Transverse colon (tissue), 4 donors: ENCODE measurements around the gene SMG6. TPM values are rescaled to one million over a fixed set of nuclear protein-coding genes. Genes with fewer than 3 reads are reported as not detected.
"Not testable (repeated sequence)": the region's sequence is repeated elsewhere in the genome, so short reads cannot be mapped to it uniquely, and the experiment has no call there.

Source experiments
- DNase-seq: peaks from one replicate; pipeline ENCODE4 v3.0.0-alpha.2; 2019
- H3K27ac ChIP-seq, 4 donors: fragments of 200-600 bp; sonication (generic); 2 replicates each; pipeline ENCODE4 v1.5.1; 2016 to 2018; ENCODE audit warnings: inconsistent platforms in 4 of 4
- H3K27me3 ChIP-seq: fragments of 200-600 bp; sonication (generic); 2 replicates; pipeline ENCODE4 v1.5.1; 2017; ENCODE audit warnings: inconsistent platforms
- H3K36me3 ChIP-seq, 4 donors: fragments of 200-600 bp; sonication (generic); 2 replicates each; pipeline ENCODE4 v1.5.1; 2017 to 2019; ENCODE audit warnings: inconsistent platforms in 4 of 4
- H3K4me1 ChIP-seq, 4 donors: fragments of 200-600 bp; sonication (generic); 2 replicates each; pipeline ENCODE4 v1.5.1; 2017 to 2020; ENCODE audit warnings: inconsistent platforms in 4 of 4
- H3K4me3 ChIP-seq, 4 donors: fragments of 200-600 bp; sonication (generic); 1 replicate in 1 of 4; 2 replicates in 3 of 4; pipeline versions ENCODE4 v1.5.1 to v1.6.1; 2017 to 2019; ENCODE audit warnings: inconsistent platforms in 4 of 4
- H3K9me3 ChIP-seq, 2 donors: fragments of 200-600 bp; sonication (generic); 2 replicates each; pipeline ENCODE4 v1.5.1; 2017 to 2019; ENCODE audit warnings: inconsistent platforms in 2 of 2
- CTCF ChIP-seq, 5 experiments: fragments of 200-600 bp in 3 of 5; fragments of 450-650 bp in 2 of 5; sonication (generic) in 3 of 5; IDR thresholded peaks; 1 replicate in 2 of 5; 2 replicates in 3 of 5; pipeline ENCODE4 v1.5.1; 2016 to 2017; ENCODE audit warnings: antibody characterized with exemption in 5 of 5, inconsistent platforms in 3 of 5, mild to moderate bottlenecking in 2 of 5, moderate library complexity in 1 of 5
- EP300 ChIP-seq: sonication (generic); formaldehyde crosslinking; IDR thresholded peaks from one replicate; pipeline ENCODE4 v1.6.1; 2017; ENCODE audit warnings: antibody characterized with exemption, low read depth
- POLR2A ChIP-seq: fragments of 450-650 bp; IDR thresholded peaks from one replicate; pipeline ENCODE4 v1.6.1; 2016; ENCODE audit warnings: antibody characterized with exemption, mild to moderate bottlenecking, moderate library complexity
- POLR2AphosphoS5 ChIP-seq, 3 donors: sonication (generic); formaldehyde crosslinking; IDR thresholded peaks; one replicate each; pipeline ENCODE4 v1.6.1; 2016; ENCODE audit warnings: antibody characterized with exemption in 3 of 3
- WGBS, 2 donors: methylation state at CpG; one replicate each; pipeline ENCODE4 v1.1.5; 2018; ENCODE audit warnings: low coverage in 1 of 2; 5-methylcytosine and 5-hydroxymethylcytosine counted together
- in situ Hi-C, 4 donors: fragments of 200-750 bp; cut with MboI; loops; one replicate each; pipeline versions ENCODE4 v1.15.0 to v1.15.1; 2017; ENCODE audit warnings: low sequenced_read_pairs in 3 of 4, low pct_ligation_motif_present in 1 of 4, low pct_unique_long_range_greater_than_20kb in 1 of 4
- intact Hi-C: fragments of 100-400 bp; cut with DNase I; formaldehyde crosslinking; loops from one replicate; pipeline ENCODE4 v1.15.1; 2023; ENCODE audit warnings: low total_unique reads
- total RNA-seq, 4 donors: library from RNA; depleted of rRNA; stranded (reverse); fragments of >200 nt; gene quantifications; one replicate each; pipeline ENCODE4 v1.1.0, GENCODE V29; 2016

The SMG6 gene
- total RNA-seq, 4 donors from 2014 or later: 28.6 to 112 (median 39.1) TPM

GRCh38 chr17:2015314-2015713 is 288.3 kb downstream of the SMG6 start:
- Histone ChIP-seq H3K9me3 (no peaks in the 10 kb centered on the region), H3K4me3 (no peak overlapping the region), H3K27ac (no peak overlapping the region), H3K4me1 (peaks cover 0 to 15% (median 7%) of the 10 kb centered on the region in 4 donors), H3K27me3 (peaks cover 23% of the 10 kb centered on the region), H3K36me3 (no peaks in the 10 kb centered on the region)
- in situ Hi-C loops: loop anchor here in 3 of 4 donors (10.0 kb wide), 2 partner anchors 101 to 111 kb away; no protein-coding TSS in a partner anchor
- no peak for TF ChIP-seq POLR2AphosphoS5 (IDR thresholded peaks at IDR 0.05)
- intact Hi-C loops: no loop called here
- DNase-seq: no peak
- WGBS, 2 donors: 20 to 88% methylated on average over 1 to 12 of the region's 14 CpGs

GRCh38 chr17:2013994-2014317 is 289.6 kb downstream of the SMG6 start:
- in situ Hi-C loops: loop anchor here in 3 of 4 donors (10.0 kb wide), 2 partner anchors 99 to 109 kb away; no protein-coding TSS in a partner anchor
- no peak overlapping the region for H3K4me3 ChIP-seq
- intact Hi-C loops: no loop called here
- peaks cover 9% of the 10 kb centered on the region for H3K27me3 ChIP-seq
- no peak for TF ChIP-seq POLR2A
- TF ChIP-seq CTCF (IDR thresholded peaks at IDR 0.05): no peak
- no peak for TF ChIP-seq POLR2AphosphoS5 (IDR thresholded peaks at IDR 0.05)
- no peak for TF ChIP-seq EP300
- H3K4me1 ChIP-seq: peaks cover 0 to 16% (median 8%) of the 10 kb centered on the region in 4 donors
- 80% methylated on average over 1 of the region's 1 CpG; no CpG with 5 or more reads in 1 of the 2 donors for WGBS, 2 donors
- H3K27ac ChIP-seq: no peak overlapping the region
- no peak for DNase-seq
- no peaks in the 10 kb centered on the region for H3K9me3 ChIP-seq
- no peaks in the 10 kb centered on the region for H3K36me3 ChIP-seq

- in situ Hi-C loops: loop anchor here in 3 of 4 donors (10.0 kb wide), 2 partner anchors 99 to 109 kb away; no protein-coding TSS in a partner anchor
- not testable (repeated sequence) for H3K27ac ChIP-seq
Observed at GRCh38 chr17:2013220-2013993, 290.2 kb downstream of the SMG6 start.

GRCh38 chr17:2012499-2012898 is 291.1 kb downstream of the SMG6 start:
- H3K4me1 ChIP-seq: peaks cover 0 to 19% (median 10%) of the 10 kb centered on the region in 4 donors
- peak overlapping the region; percentile 5 to 38 (median 25) for H3K27ac ChIP-seq
- no peaks in the 10 kb centered on the region for H3K36me3 ChIP-seq
- TF ChIP-seq EP300 (no peak), CTCF (IDR thresholded peaks at IDR 0.05) (no peak), POLR2AphosphoS5 (IDR thresholded peaks at IDR 0.05) (no peak), POLR2A (no peak)
- WGBS, 2 donors: 67 to 93% methylated on average over 1 to 4 of the region's 4 CpGs
- H3K4me3 ChIP-seq: no peak overlapping the region
- DNase-seq: no peak
- no peaks in the 10 kb centered on the region for H3K27me3 ChIP-seq
- H3K9me3 ChIP-seq: no peaks in the 10 kb centered on the region
- intact Hi-C loops (no loop called here), in situ Hi-C loops (loop anchor here in 3 of 4 donors (10.0 kb wide), 2 partner anchors 98 to 108 kb away; no protein-coding TSS in a partner anchor)

More at GRCh38 chr17:2013220-2013993, 290.2 kb downstream of the SMG6 start:
- WGBS, 2 donors: 90% methylated on average over 6 of the region's 6 CpGs; no CpG with 5 or more reads in 1 of the 2 donors
- H3K9me3 ChIP-seq, H3K27me3 ChIP-seq, intact Hi-C loops, DNase-seq, H3K4me3 ChIP-seq, H3K36me3 ChIP-seq: not testable (repeated sequence)
- peaks cover 0 to 19% (median 10%) of the 10 kb centered on the region in 4 donors for H3K4me1 ChIP-seq
